ENCODE data around the gene RASGRF1. TPM values are rescaled to one million over a fixed set of nuclear protein-coding genes. Genes with fewer than 3 reads are reported as not detected.

The RASGRF1 gene
- total RNA-seq, 1 donor from 2014 or later: not detected

GRCh38 chr15:79076661-79077060 is 13.9 kb downstream of the RASGRF1 start:
- no peak for ATAC-seq
- intact Hi-C loops (cut with DNase I): no loop called here

GRCh38 chr15:79075256-79075655 is 15.3 kb downstream of the RASGRF1 start:
- ATAC-seq (no peak), DNase-seq (ENCODE audit: missing footprints) (no peak)
- intact Hi-C loops (cut with DNase I): no loop called here

More at GRCh38 chr15:79076661-79077060, 13.9 kb downstream of the RASGRF1 start:
- DNase-seq (ENCODE audit: missing footprints): no peak

- intact Hi-C loops (cut with DNase I): no loop called here
- ATAC-seq (no peak), DNase-seq (ENCODE audit: missing footprints) (no peak)
Measured at GRCh38 chr15:79073336-79073735, 17.2 kb downstream of the RASGRF1 start.

GRCh38 chr15:79071901-79072300 is 18.7 kb downstream of the RASGRF1 start:
- no peak for DNase-seq (ENCODE audit: missing footprints)
- intact Hi-C loops (cut with DNase I): no loop called here
- peak; percentile 94 for ATAC-seq

- DNase-seq (ENCODE audit: missing footprints) (no peak), ATAC-seq (no peak)
- intact Hi-C loops (cut with DNase I): no loop called here
Measured at GRCh38 chr15:79068790-79069189, 21.8 kb downstream of the RASGRF1 start.

GRCh38 chr15:79067969-79068368 is 22.6 kb downstream of the RASGRF1 start:
- no peak for ATAC-seq
- intact Hi-C loops (cut with DNase I): no loop called here

GRCh38 chr15:79067072-79067833 is 23.3 kb downstream of the RASGRF1 start:
- intact Hi-C loops (cut with DNase I): no loop called here
- no peak for ATAC-seq
- DNase-seq (ENCODE audit: missing footprints): no peak

More at GRCh38 chr15:79067969-79068368, 22.6 kb downstream of the RASGRF1 start:
- DNase-seq (ENCODE audit: missing footprints): no peak

- intact Hi-C loops (cut with DNase I): no loop called here
Measured at GRCh38 chr15:79066391-79067071, 24.0 kb downstream of the RASGRF1 start.

GRCh38 chr15:79065706-79066376 is 24.7 kb downstream of the RASGRF1 start:
- intact Hi-C loops (cut with DNase I): no loop called here
- DNase-seq (ENCODE audit: missing footprints) (no peak), ATAC-seq (no peak)

More at GRCh38 chr15:79066391-79067071, 24.0 kb downstream of the RASGRF1 start:
- ATAC-seq: no peak
- DNase-seq (ENCODE audit: missing footprints): no peak

GRCh38 chr15:79065361-79065705 is 25.2 kb downstream of the RASGRF1 start:
- DNase-seq (ENCODE audit: missing footprints): no peak
- ATAC-seq: no peak
- intact Hi-C loops (cut with DNase I): no loop called here

- ATAC-seq: no peak
- intact Hi-C loops (cut with DNase I): no loop called here
- no peak for DNase-seq (ENCODE audit: missing footprints)
Measured at GRCh38 chr15:79064496-79064895, 26.1 kb downstream of the RASGRF1 start.

- DNase-seq (ENCODE audit: missing footprints) (no peak), ATAC-seq (no peak)
- intact Hi-C loops (cut with DNase I): no loop called here
Measured at GRCh38 chr15:79060175-79060574, 30.4 kb downstream of the RASGRF1 start.

- intact Hi-C loops (cut with DNase I): no loop called here
- DNase-seq (ENCODE audit: missing footprints) (no peak), ATAC-seq (no peak)
Measured at GRCh38 chr15:79059081-79059572, 31.5 kb downstream of the RASGRF1 start.

- no peak for DNase-seq (ENCODE audit: missing footprints)
- intact Hi-C loops (cut with DNase I): no loop called here
- no peak for ATAC-seq
Measured at GRCh38 chr15:79058260-79058850, 32.2 kb downstream of the RASGRF1 start.

- no peak for ATAC-seq
- intact Hi-C loops (cut with DNase I): no loop called here
- no peak for DNase-seq (ENCODE audit: missing footprints)
Measured at GRCh38 chr15:79057050-79057449, 33.5 kb downstream of the RASGRF1 start.

GRCh38 chr15:79054350-79054749 is 36.2 kb downstream of the RASGRF1 start:
- no peak for ATAC-seq
- no peak for DNase-seq (ENCODE audit: missing footprints)
- intact Hi-C loops (cut with DNase I): no loop called here

GRCh38 chr15:79053894-79054293 is 36.7 kb downstream of the RASGRF1 start:
- intact Hi-C loops (cut with DNase I): no loop called here
- DNase-seq (ENCODE audit: missing footprints) (no peak), ATAC-seq (no peak)

GRCh38 chr15:79051941-79052731 is 38.4 kb downstream of the RASGRF1 start:
- DNase-seq (ENCODE audit: missing footprints): no peak
- no peak for ATAC-seq
- intact Hi-C loops (cut with DNase I): no loop called here

GRCh38 chr15:79051029-79051428 is 39.6 kb downstream of the RASGRF1 start:
- intact Hi-C loops (cut with DNase I): no loop called here
- DNase-seq (ENCODE audit: missing footprints) (no peak), ATAC-seq (no peak)

Data from Right ventricle myocardium inferior (tissue), 1 donor.